PFSK-1 (cell line): ENCODE results near the gene PCBP3.

Source experiments
- FOXP2 ChIP-seq: optimal IDR thresholded peaks from 2 replicates; pipeline ENCODE3; 2011; ENCODE audit warnings: borderline replicate concordance, control low read depth, inconsistent platforms; ENCODE audit not compliant: insufficient read depth; ENCODE audit errors: extremely low read length, extremely low read depth
- POLR2AphosphoS5 ChIP-seq: IDR thresholded peaks from 2 replicates; pipeline ENCODE4 v1.6.1; 2012; ENCODE audit warnings: low read depth, mild to moderate bottlenecking, control low read depth, low read length, moderate library complexity
- REST ChIP-seq, 2 experiments: IDR thresholded peaks; 2 replicates each; pipeline versions ENCODE4 v1.6.1 to v1.8.0; 2011 to 2012; ENCODE audit warnings: low read depth in 2 of 2, low read length in 2 of 2, control low read depth in 1 of 2, inconsistent platforms in 1 of 2, mild to moderate bottlenecking in 1 of 2, moderate library complexity in 1 of 2; ENCODE audit not compliant: insufficient read depth in 1 of 2
- SIN3A ChIP-seq: IDR thresholded peaks from 2 replicates; pipeline ENCODE4 v1.6.1; 2012; ENCODE audit warnings: mild to moderate bottlenecking, low read length, moderate library complexity, borderline replicate concordance; ENCODE audit not compliant: insufficient read depth
- TAF1 ChIP-seq: IDR thresholded peaks from 2 replicates; pipeline ENCODE4 v1.6.1; 2012; ENCODE audit warnings: low read length, control low read depth, borderline replicate concordance; ENCODE audit not compliant: insufficient read depth

PCBP3 gene

GRCh38 chr21:45699251-45699942 lies 55.9 kb downstream of the PCBP3 start:
- TF ChIP-seq POLR2AphosphoS5 (no peak), TAF1 (no peak), FOXP2 (no peak), SIN3A (no peak), REST (IDR thresholded peaks at IDR 0.05; ENCODE audit: insufficient read depth in 1 of 2, low read depth in 2 of 2, low read length in 2 of 2) (no peak)

- TF ChIP-seq POLR2AphosphoS5 (no peak), REST (IDR thresholded peaks at IDR 0.05; ENCODE audit: insufficient read depth in 1 of 2, low read depth in 2 of 2, low read length in 2 of 2) (no peak)
These were observed 56.4 kb downstream of the PCBP3 start for GRCh38 chr21:45699966-45700365.

- no peak for TF ChIP-seq TAF1
These were observed 56.9 kb downstream of the PCBP3 start for GRCh38 chr21:45700461-45700860.

GRCh38 chr21:45704311-45705108 lies 61.0 kb downstream of the PCBP3 start:
- TF ChIP-seq SIN3A = no peak
- TF ChIP-seq TAF1 = no peak
- TF ChIP-seq REST (IDR thresholded peaks at IDR 0.05; ENCODE audit: insufficient read depth in 1 of 2, low read depth in 2 of 2, low read length in 2 of 2) = no peak
- no peak for TF ChIP-seq POLR2AphosphoS5
- no peak for TF ChIP-seq FOXP2

GRCh38 chr21:45706299-45706698 lies 62.8 kb downstream of the PCBP3 start:
- TF ChIP-seq SIN3A = no peak
- TF ChIP-seq REST (IDR thresholded peaks at IDR 0.05; ENCODE audit: insufficient read depth in 1 of 2, low read depth in 2 of 2, low read length in 2 of 2) = no peak
- TF ChIP-seq FOXP2 = no peak
- no peak for TF ChIP-seq POLR2AphosphoS5
- TF ChIP-seq TAF1 = no peak
